GM19099 (cell line): ENCODE measurements around the gene NANOS1.

ENCODE experiments used
- POLR2A ChIP-seq: IDR thresholded peaks from 3 replicates; pipeline ENCODE4 v1.6.1; 2011; ENCODE audit warnings: low read depth; ENCODE audit not compliant: insufficient read length; ENCODE audit errors: extremely low read depth

NANOS1 gene

DNA sequence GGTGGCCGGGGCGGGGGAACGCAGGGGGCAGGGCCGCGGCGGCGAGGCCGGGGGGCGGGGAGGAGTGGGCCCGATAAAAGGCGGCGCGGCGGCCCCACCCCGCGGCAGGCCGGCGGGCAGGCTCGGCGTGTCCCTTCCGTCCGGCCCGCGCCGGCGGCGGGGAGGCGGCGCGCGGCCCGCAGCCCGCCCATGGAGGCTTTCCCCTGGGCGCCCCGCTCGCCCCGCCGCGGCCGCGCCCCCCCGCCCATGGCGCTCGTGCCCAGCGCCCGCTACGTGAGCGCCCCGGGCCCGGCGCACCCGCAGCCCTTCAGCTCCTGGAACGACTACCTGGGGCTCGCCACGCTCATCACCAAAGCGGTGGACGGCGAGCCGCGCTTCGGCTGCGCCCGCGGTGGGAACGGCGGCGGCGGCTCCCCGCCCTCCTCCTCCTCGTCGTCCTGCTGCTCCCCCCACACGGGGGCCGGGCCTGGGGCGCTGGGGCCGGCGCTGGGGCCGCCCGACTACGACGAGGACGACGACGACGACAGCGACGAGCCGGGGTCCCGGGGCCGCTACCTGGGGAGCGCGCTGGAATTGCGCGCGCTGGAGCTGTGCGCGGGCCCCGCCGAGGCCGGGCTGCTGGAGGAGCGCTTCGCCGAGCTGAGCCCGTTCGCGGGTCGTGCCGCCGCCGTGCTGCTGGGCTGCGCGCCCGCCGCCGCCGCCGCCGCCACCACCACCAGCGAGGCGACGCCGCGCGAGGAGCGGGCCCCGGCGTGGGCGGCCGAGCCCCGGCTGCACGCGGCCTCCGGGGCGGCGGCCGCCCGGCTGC, at the start of gene NANOS1:
NANOS1 (plus strand) TSS at position 102 of the 808 bp plus-strand sequence; CDS start at position 190, 88 bp downstream.
- TF ChIP-seq POLR2A: peak; percentile 38

- TF ChIP-seq POLR2A: no peak
Observed at GRCh38 chr10:118980135-118980865, 49.2 kb upstream of the NANOS1 start.

- no peak for TF ChIP-seq POLR2A
Observed at GRCh38 chr10:118980870-118981269, 48.6 kb upstream of the NANOS1 start.

GRCh38 chr10:118981946-118982345, 47.6 kb upstream of the NANOS1 start:
- TF ChIP-seq POLR2A: no peak

DNA sequence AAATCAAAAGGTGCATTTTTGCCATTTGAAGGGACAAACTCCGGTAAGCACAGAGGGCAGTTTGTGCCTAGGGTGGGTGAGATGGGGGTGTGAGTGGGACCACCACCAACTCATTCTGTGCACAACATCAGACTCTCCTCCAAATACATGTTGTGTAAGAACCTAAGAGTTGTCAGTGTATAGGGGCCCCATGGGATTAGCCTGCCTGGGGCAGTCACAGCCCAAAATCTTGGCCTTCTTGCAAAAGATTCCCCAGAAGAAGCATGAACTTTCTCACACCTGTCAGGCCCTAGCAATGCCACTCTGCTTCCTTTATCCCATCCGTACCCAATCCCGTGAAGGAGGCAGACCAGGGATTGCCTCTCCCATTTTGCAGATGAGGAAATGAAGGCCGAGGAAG, 47.1 kb upstream of the NANOS1 start:
- TF ChIP-seq POLR2A: no peak

DNA sequence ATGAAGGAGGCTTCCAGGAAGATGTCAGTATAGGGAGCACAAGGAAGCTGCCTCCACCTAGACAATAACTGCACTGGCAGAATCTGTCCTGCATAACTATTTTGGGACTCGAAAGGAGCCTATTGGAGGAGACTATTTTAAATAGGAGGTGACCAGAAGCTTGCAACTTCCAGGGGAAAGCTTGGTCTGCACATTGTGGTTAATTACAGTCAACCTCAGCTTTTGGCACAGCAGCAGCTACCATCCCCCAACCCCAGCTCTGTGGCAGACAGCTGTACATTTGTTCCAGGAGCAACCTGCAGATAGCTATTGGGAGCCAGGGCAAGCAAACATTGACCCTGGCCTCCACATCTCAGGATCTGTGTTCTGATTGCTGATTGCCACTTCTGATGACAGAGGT, 46.3 kb upstream of the NANOS1 start:
- no peak for TF ChIP-seq POLR2A

DNA sequence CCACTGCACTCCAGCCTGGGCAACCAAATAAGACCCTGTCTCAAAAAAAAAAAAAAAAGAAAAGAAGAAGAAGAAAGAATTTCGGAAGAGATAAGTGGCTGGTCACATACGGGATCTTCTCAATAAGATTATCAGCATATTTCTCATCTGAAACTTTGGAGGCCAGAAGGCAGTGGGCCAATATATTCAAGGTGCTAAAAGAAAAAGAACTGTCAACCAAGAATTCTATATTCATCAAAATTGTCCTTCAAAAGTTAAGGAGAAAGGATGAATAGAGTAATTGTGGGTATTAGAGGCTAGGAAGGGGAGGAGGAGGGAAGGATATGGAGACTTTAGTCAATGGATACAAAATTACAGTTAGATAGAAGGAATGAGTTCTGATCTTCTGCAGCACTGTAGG, 43.9 kb upstream of the NANOS1 start:
- TF ChIP-seq POLR2A: no peak

GRCh38 chr10:118986815-118987790, 42.4 kb upstream of the NANOS1 start:
- TF ChIP-seq POLR2A: no peak

- TF ChIP-seq POLR2A: no peak
Observed at GRCh38 chr10:118990326-118990725, 39.2 kb upstream of the NANOS1 start.

DNA sequence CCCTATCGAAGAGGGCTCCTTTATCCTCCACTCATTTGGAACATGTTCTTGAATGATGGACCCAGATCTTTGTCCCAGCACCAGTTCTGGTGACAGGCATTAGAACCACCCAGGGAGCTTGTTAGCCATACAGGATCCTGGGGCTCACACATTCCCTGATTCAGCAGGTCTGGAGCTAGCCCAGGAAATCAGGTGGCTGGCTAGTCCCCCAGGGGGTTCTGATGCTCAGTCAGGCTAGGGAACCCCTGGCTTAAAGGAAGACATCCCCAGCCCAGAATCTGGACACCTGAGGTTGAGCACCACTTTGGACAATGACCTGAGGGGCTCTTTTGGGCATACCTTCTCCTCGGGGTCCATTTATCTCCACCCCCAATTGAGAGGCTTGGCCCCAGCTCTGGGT, 37.0 kb upstream of the NANOS1 start:
- no peak for TF ChIP-seq POLR2A

- TF ChIP-seq POLR2A: no peak
Observed at GRCh38 chr10:118993214-118993613, 36.3 kb upstream of the NANOS1 start.

DNA sequence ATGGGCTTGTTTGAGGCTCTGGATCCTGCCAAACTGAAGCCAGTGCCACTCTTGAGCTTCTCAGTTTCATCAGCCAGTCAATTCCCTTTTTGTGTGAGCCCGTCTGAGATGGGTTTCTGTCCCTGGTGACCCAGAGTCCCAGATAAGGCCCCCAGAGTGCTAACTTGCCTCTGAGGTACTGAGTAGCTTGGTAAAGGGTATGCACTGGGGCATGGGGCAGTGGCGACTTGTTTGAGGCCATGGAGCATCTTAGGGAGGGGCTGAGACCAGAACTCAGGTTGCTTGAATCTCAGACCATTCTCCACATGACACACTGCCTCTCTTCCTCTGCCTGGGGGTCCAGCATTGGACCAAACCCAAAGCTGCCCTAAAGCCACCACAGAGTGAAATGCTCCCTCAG, 35.2 kb upstream of the NANOS1 start:
- TF ChIP-seq POLR2A: no peak

DNA sequence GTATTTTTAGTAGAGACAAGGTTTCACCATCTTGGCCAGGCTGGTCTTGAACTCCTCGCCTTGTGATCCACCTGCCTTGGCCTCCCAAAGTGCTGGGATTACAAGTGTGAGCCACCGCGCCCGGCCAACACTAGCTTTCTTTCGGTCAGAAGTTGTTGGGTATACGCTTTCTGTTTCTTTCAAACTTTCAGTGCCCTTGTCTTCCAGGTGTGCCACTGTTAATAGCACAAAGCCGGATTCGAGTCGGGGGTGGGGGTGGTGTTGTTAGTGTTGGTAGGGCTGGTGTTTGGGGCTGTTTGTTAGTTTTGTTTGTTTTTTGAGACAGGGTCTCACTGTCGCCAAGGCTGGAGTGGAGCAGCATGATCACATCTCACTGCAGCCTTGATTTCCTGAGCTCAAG, 33.8 kb upstream of the NANOS1 start:
- TF ChIP-seq POLR2A: no peak

GRCh38 chr10:118997379-118997778, 32.1 kb upstream of the NANOS1 start:
- TF ChIP-seq POLR2A: no peak

GRCh38 chr10:118998183-118998582, 31.3 kb upstream of the NANOS1 start:
- TF ChIP-seq POLR2A: no peak
